Measurements from ENCODE around the gene GNL3. TPM values are rescaled to one million over a fixed set of nuclear protein-coding genes. Genes with fewer than 3 reads are reported as not detected.

GNL3 gene
- total and polyA plus RNA-seq, 2 of the 8 experiments (the other 6 are each of a cell fraction or from before 2014, with no cell fraction given) = 45.5 to 184 TPM

GRCh38 chr3:52731590-52731989, 45.8 kb downstream of the GNL3 start:
- no peaks in the 10 kb centered on the region for H3K9me3 ChIP-seq (ENCODE audit: insufficient read depth in 2 of 2, low read depth in 1 of 2, low read length in 1 of 2)

More at GRCh38 chr3:52731590-52731989, 45.8 kb downstream of the GNL3 start:
- no peak for DNase-seq (ENCODE audit: low read depth in 1 of 2, low spot score in 2 of 2)
- no peak for TF ChIP-seq SP1 (IDR thresholded peaks at IDR 0.05; ENCODE audit: low read depth, low read length)
- TF ChIP-seq EZH2 (IDR thresholded peaks at IDR 0.05; ENCODE audit: low read depth, low read length, severe bottlenecking) = no peak
- TF ChIP-seq SP4 (IDR thresholded peaks at IDR 0.05; ENCODE audit: low read length) = no peak
- no peak for TF ChIP-seq CHD2 (IDR thresholded peaks at IDR 0.05; ENCODE audit: low read length)
- no peak for TF ChIP-seq RXRA (IDR thresholded peaks at IDR 0.05; ENCODE audit: insufficient read depth, low read depth, low read length)
- TF ChIP-seq MAX (IDR thresholded peaks at IDR 0.05) = no peak
- TF ChIP-seq USF2 (IDR thresholded peaks at IDR 0.05; ENCODE audit: low read length) = no peak
- no peak for TF ChIP-seq JUND (IDR thresholded peaks at IDR 0.05; ENCODE audit: low read length)
- TF ChIP-seq TEAD4 (IDR thresholded peaks at IDR 0.05; ENCODE audit: low read depth, low read length) = no peak
- no peak for TF ChIP-seq CHD1 (IDR thresholded peaks at IDR 0.05; ENCODE audit: low read depth, low read length)
- no peak for TF ChIP-seq KDM5A (IDR thresholded peaks at IDR 0.05; ENCODE audit: low read length)
- no peak for TF ChIP-seq KDM4A (IDR thresholded peaks at IDR 0.05; ENCODE audit: low read depth, low read length, severe bottlenecking)
- no peak for TF ChIP-seq NRF1 (IDR thresholded peaks at IDR 0.05; ENCODE audit: low read depth, low read length)
- no peak for TF ChIP-seq MAFK (IDR thresholded peaks at IDR 0.05; ENCODE audit: low read depth, low read length)
- H3K4me1 ChIP-seq (replicated peaks in 1 of 4; ENCODE audit: control insufficient read depth in 3 of 4, insufficient read depth in 4 of 4, low read length in 3 of 4) = no peaks in the 10 kb centered on the region
- no peak overlapping the region for H3K4ac ChIP-seq (replicated peaks; ENCODE audit: insufficient read length, low read depth, low read length)
- H2AFZ ChIP-seq (ENCODE audit: low read length) = no peak overlapping the region
- no peak overlapping the region for H3K27ac ChIP-seq (ENCODE audit: low read depth, low read length)
- no peak overlapping the region for H2BK20ac ChIP-seq (ENCODE audit: low read length)
- H3K4me3 ChIP-seq (ENCODE audit: extremely low read depth in 1 of 4, insufficient read depth in 2 of 4, low read depth in 3 of 4, low read length in 4 of 4) = no peak overlapping the region
- peaks cover 2 to 34% (median 23%) of the 10 kb centered on the region in 4 experiments; a peak in 6 of 8 replicates for H3K36me3 ChIP-seq (ENCODE audit: control insufficient read depth in 2 of 4, insufficient read depth in 4 of 4, low read length in 3 of 4)
- no peak overlapping the region for H3K56ac ChIP-seq (replicated peaks; ENCODE audit: insufficient read length, low read depth, low read length)
- no peaks in the 10 kb centered on the region for H4K20me1 ChIP-seq (replicated peaks in 1 of 2; ENCODE audit: control insufficient read depth in 1 of 2, insufficient read depth in 2 of 2, low read length in 2 of 2)
- H2BK5ac ChIP-seq (ENCODE audit: low read depth, low read length) = no peak overlapping the region
- H4K91ac ChIP-seq (replicated peaks; ENCODE audit: insufficient read length, low read length) = no peak overlapping the region
- POLR2A ChIA-PET (ENCODE audit: partially characterized antibody) = interaction anchor here (1.1 kb wide), 1 partner anchor 45 kb away, joined by 3 read pairs; no protein-coding TSS in a partner anchor
- H2BK120ac ChIP-seq (replicated peaks; ENCODE audit: low read depth, low read length) = no peak overlapping the region
- no peak overlapping the region for H4K8ac ChIP-seq (ENCODE audit: extremely low read depth, insufficient read depth, low read length)
- H3K79me1 ChIP-seq (ENCODE audit: low read depth, low read length) = no peaks in the 10 kb centered on the region
- WGBS, 2 experiments (ENCODE audit: extremely low coverage in 1 of 2, insufficient coverage in 1 of 2, insufficient read length in 1 of 2, insufficient replicate concordance in 2 of 2, low coverage in 1 of 2, low lambda C conversion rate in 2 of 2, missing lambda C conversion rate in 1 of 2) = 81% methylated on average over 14 of the region's 14 CpGs; no CpG with 5 or more reads in 1 of the 2 experiments
- no peaks in the 10 kb centered on the region for H3K23me2 ChIP-seq (ENCODE audit: low read depth, low read length)
- no peak overlapping the region for H2BK15ac ChIP-seq (ENCODE audit: low read length)
- no peak overlapping the region for H2AK5ac ChIP-seq (ENCODE audit: low read depth, low read length)
- H4K5ac ChIP-seq (ENCODE audit: insufficient read length, low read depth, low read length) = no peak overlapping the region
- no peak overlapping the region for H3K9ac ChIP-seq (replicated peaks in 1 of 4; ENCODE audit: extremely low read depth in 1 of 4, low read depth in 3 of 4, low read length in 3 of 4)
- no peak overlapping the region for H3K14ac ChIP-seq (ENCODE audit: insufficient read length)
- no peak overlapping the region for H3K18ac ChIP-seq (ENCODE audit: extremely low read depth, low read length)
- no peak overlapping the region for H3K4me2 ChIP-seq (ENCODE audit: insufficient read depth in 1 of 2, low read depth in 2 of 2, low read length in 2 of 2)
- no peaks in the 10 kb centered on the region for H3K27me3 ChIP-seq (replicated peaks in 1 of 4; ENCODE audit: control insufficient read depth in 3 of 4, extremely low read depth in 1 of 4, insufficient read depth in 3 of 4, low read length in 3 of 4)
- no peaks in the 10 kb centered on the region for H3K79me2 ChIP-seq (ENCODE audit: control insufficient read depth in 1 of 2, insufficient read depth in 2 of 2, low read length in 2 of 2)
- no peak overlapping the region for H2BK12ac ChIP-seq (ENCODE audit: low read depth, low read length)
- no peak for FAIRE-seq
- CTCF ChIA-PET (ENCODE audit: partially characterized antibody) = no interaction called here
- H3K23ac ChIP-seq (ENCODE audit: insufficient read length) = no peak overlapping the region

Data from H1 (cell line).